Panc1 (cell line): ENCODE measurements around the gene HOMER1. TPM values are rescaled to one million over a fixed set of nuclear protein-coding genes. Genes with fewer than 3 reads are reported as not detected.

Experiments used
- ATAC-seq: fragments of 200-7000 bp; cut with Tn5 transposase; 2 replicates; pipeline ENCODE4 v1.9.1; 2020; ENCODE audit warnings: mild to moderate bottlenecking, moderate library complexity
- BruUV-seq: library from RNA; stranded (reverse); fragments of 400-500 nt; replicated peaks from 2 replicates; lab custom pipeline; 2021; lab: Mats Ljungman, UMichigan
- CTCF ChIA-PET: fragments of 300-600 bp; sonication (Branson Sonifier 250); formaldehyde crosslinking; loops from one replicate; lab custom pipeline; 2022; ENCODE audit warnings: antibody characterized with exemption; lab: Charles Lee
- POLR2A ChIA-PET: fragments of 300-600 bp; sonication (Branson Sonifier 250); formaldehyde crosslinking; loops from one replicate; lab custom pipeline; 2022; ENCODE audit warnings: antibody characterized with exemption; lab: Charles Lee
- DNase-seq: peaks from one replicate; pipeline ENCODE4 v3.0.0-alpha.2; 2010; ENCODE audit warnings: low read depth, low spot score
- H3K27ac ChIP-seq: 2 replicates; pipeline ENCODE4 v1.5.1; 2011; ENCODE audit warnings: mild to moderate bottlenecking, low read length, inconsistent platforms
- H3K27me3 ChIP-seq: fragments of 200-500 bp; sonication (Bioruptor generic); 2 replicates; pipeline ENCODE4 v1.6.0; 2014; ENCODE audit warnings: low read length, inconsistent platforms; ENCODE audit not compliant: control insufficient read depth, insufficient read depth
- H3K36me3 ChIP-seq: fragments of 200-500 bp; sonication (Bioruptor generic); 2 replicates; pipeline ENCODE4 v1.5.1; 2014; ENCODE audit warnings: inconsistent platforms, mild to moderate bottlenecking, low read length, moderate library complexity; ENCODE audit not compliant: control insufficient read depth, insufficient read depth
- H3K4me1 ChIP-seq: 2 replicates; pipeline ENCODE4 v1.5.1; 2011; ENCODE audit warnings: inconsistent platforms, mild to moderate bottlenecking, low read length, moderate library complexity; ENCODE audit not compliant: control insufficient read depth, insufficient read depth
- H3K4me3 ChIP-seq, 2 experiments: 2 replicates each; pipeline ENCODE4 v1.5.1; 2011 to 2012; ENCODE audit warnings: low read depth in 2 of 2, low read length in 2 of 2, mild to moderate bottlenecking in 2 of 2, inconsistent platforms in 1 of 2, moderate library complexity in 1 of 2
- H3K9me3 ChIP-seq: fragments of 200-500 bp; sonication (Bioruptor generic); 2 replicates; pipeline ENCODE4 v1.5.1; 2014; ENCODE audit warnings: low read depth, mild to moderate bottlenecking, inconsistent platforms, low read length, moderate library complexity; ENCODE audit not compliant: control insufficient read depth, insufficient read depth
- CTCF ChIP-seq: fragments of 450-650 bp; IDR thresholded peaks from 2 replicates; pipeline ENCODE4 v1.5.1; 2017; ENCODE audit warnings: mild to moderate bottlenecking
- POLR2AphosphoS5 ChIP-seq: IDR thresholded peaks from 2 replicates; pipeline ENCODE4 v1.6.1; 2012; ENCODE audit warnings: mild to moderate bottlenecking, low read depth, low read length, moderate library complexity
- SIN3A ChIP-seq: IDR thresholded peaks from 2 replicates; pipeline ENCODE4 v1.6.1; 2012; ENCODE audit warnings: low read depth, mild to moderate bottlenecking, low read length, moderate library complexity, borderline replicate concordance; ENCODE audit not compliant: insufficient read depth
- TCF7L2 ChIP-seq: IDR thresholded peaks from 2 replicates; pipeline ENCODE4 v1.6.1; 2011; ENCODE audit warnings: mild to moderate bottlenecking, low read depth, low read length, inconsistent platforms
- in situ Hi-C: cut with HindIII; loops from 2 replicates; pipeline ENCODE4 v1.10.0; 2016; ENCODE audit warnings: low sequenced_read_pairs, low pct_unique_long_range_greater_than_20kb
- intact Hi-C: fragments of 100-400 bp; cut with micrococcal nuclease; formaldehyde crosslinking; loops from one replicate; pipeline ENCODE4 v1.10.0; 2022; ENCODE audit not compliant: unreplicated experiment
- total RNA-seq: library from RNA; stranded (reverse); gene quantifications from one replicate; pipeline ENCODE4 v1.2.1, GENCODE V29; 2021; ENCODE audit not compliant: unreplicated experiment
- TF ChIP-seq, protein P1 (sequence below), 2 experiments: IDR thresholded peaks; 2 replicates each; pipeline ENCODE4 v1.6.1; 2011 to 2012; ENCODE audit warnings: low read depth in 2 of 2, control low read depth in 1 of 2, low read length in 1 of 2, mild to moderate bottlenecking in 1 of 2, moderate library complexity in 1 of 2; ENCODE audit not compliant: insufficient read depth in 1 of 2

The HOMER1 gene
- total RNA-seq, 1 experiment from 2014 or later = 19.6 TPM

- intact Hi-C loops = no loop called here
- ChIA-PET CTCF (no interaction called here), POLR2A (no interaction called here)
- in situ Hi-C loops = no loop called here
- H3K4me1 ChIP-seq = no peaks in the 10 kb centered on the region
- no peak overlapping the region for H3K4me3 ChIP-seq
- H3K9me3 ChIP-seq = no peaks in the 10 kb centered on the region
- BruUV-seq = no TSS peak
- H3K27me3 ChIP-seq = no peaks in the 10 kb centered on the region
- no peak overlapping the region for H3K27ac ChIP-seq
- no peaks in the 10 kb centered on the region for H3K36me3 ChIP-seq
- ATAC-seq (no peak), DNase-seq (no peak)
- TF ChIP-seq TCF7L2 (no peak), SIN3A (no peak), CTCF (no peak), POLR2AphosphoS5 (no peak)
- TF ChIP-seq, protein P1, sequence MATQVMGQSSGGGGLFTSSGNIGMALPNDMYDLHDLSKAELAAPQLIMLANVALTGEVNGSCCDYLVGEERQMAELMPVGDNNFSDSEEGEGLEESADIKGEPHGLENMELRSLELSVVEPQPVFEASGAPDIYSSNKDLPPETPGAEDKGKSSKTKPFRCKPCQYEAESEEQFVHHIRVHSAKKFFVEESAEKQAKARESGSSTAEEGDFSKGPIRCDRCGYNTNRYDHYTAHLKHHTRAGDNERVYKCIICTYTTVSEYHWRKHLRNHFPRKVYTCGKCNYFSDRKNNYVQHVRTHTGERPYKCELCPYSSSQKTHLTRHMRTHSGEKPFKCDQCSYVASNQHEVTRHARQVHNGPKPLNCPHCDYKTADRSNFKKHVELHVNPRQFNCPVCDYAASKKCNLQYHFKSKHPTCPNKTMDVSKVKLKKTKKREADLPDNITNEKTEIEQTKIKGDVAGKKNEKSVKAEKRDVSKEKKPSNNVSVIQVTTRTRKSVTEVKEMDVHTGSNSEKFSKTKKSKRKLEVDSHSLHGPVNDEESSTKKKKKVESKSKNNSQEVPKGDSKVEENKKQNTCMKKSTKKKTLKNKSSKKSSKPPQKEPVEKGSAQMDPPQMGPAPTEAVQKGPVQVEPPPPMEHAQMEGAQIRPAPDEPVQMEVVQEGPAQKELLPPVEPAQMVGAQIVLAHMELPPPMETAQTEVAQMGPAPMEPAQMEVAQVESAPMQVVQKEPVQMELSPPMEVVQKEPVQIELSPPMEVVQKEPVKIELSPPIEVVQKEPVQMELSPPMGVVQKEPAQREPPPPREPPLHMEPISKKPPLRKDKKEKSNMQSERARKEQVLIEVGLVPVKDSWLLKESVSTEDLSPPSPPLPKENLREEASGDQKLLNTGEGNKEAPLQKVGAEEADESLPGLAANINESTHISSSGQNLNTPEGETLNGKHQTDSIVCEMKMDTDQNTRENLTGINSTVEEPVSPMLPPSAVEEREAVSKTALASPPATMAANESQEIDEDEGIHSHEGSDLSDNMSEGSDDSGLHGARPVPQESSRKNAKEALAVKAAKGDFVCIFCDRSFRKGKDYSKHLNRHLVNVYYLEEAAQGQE (IDR thresholded peaks at IDR 0.05; ENCODE audit: insufficient read depth in 1 of 2, low read depth in 2 of 2, low read length in 1 of 2) = no peak
These were observed 90.6 kb downstream of the HOMER1 start for GRCh38 chr5:79423296-79423695.

- in situ Hi-C loops (no loop called here), intact Hi-C loops (no loop called here)
- no peak overlapping the region for H3K27ac ChIP-seq
- H3K9me3 ChIP-seq = no peaks in the 10 kb centered on the region
- DNase-seq (no peak), ATAC-seq (no peak)
- TF ChIP-seq TCF7L2 (no peak), SIN3A (no peak), POLR2AphosphoS5 (no peak), CTCF (no peak)
- TF ChIP-seq, protein P1 (IDR thresholded peaks at IDR 0.05; ENCODE audit: insufficient read depth in 1 of 2, low read depth in 2 of 2, low read length in 1 of 2) = no peak
- H3K27me3 ChIP-seq = no peaks in the 10 kb centered on the region
- CTCF ChIA-PET = no interaction called here
- H3K4me3 ChIP-seq = no peak overlapping the region
- BruUV-seq = no TSS peak
- no peaks in the 10 kb centered on the region for H3K36me3 ChIP-seq
- POLR2A ChIA-PET = no interaction called here
- no peaks in the 10 kb centered on the region for H3K4me1 ChIP-seq
These were observed 93.7 kb downstream of the HOMER1 start for GRCh38 chr5:79420248-79420647.
